GM12874 (cell line): ENCODE measurements around the gene TAS2R40.

ENCODE experiments used
- TF ChIP-seq, protein P1 (sequence below): IDR thresholded peaks from 2 replicates; pipeline ENCODE4 v1.5.1; 2011; ENCODE audit warnings: low read depth, mild to moderate bottlenecking, control low read depth, low read length, moderate library complexity; ENCODE audit not compliant: insufficient read depth

The TAS2R40 gene

GRCh38 chr7:143243614-143244013, 21.8 kb downstream of the TAS2R40 start:
- TF ChIP-seq, protein P1, sequence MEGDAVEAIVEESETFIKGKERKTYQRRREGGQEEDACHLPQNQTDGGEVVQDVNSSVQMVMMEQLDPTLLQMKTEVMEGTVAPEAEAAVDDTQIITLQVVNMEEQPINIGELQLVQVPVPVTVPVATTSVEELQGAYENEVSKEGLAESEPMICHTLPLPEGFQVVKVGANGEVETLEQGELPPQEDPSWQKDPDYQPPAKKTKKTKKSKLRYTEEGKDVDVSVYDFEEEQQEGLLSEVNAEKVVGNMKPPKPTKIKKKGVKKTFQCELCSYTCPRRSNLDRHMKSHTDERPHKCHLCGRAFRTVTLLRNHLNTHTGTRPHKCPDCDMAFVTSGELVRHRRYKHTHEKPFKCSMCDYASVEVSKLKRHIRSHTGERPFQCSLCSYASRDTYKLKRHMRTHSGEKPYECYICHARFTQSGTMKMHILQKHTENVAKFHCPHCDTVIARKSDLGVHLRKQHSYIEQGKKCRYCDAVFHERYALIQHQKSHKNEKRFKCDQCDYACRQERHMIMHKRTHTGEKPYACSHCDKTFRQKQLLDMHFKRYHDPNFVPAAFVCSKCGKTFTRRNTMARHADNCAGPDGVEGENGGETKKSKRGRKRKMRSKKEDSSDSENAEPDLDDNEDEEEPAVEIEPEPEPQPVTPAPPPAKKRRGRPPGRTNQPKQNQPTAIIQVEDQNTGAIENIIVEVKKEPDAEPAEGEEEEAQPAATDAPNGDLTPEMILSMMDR, result no peak

- TF ChIP-seq, protein P1, result no peak
These were observed 22.5 kb downstream of the TAS2R40 start for GRCh38 chr7:143244321-143244720.

DNA sequence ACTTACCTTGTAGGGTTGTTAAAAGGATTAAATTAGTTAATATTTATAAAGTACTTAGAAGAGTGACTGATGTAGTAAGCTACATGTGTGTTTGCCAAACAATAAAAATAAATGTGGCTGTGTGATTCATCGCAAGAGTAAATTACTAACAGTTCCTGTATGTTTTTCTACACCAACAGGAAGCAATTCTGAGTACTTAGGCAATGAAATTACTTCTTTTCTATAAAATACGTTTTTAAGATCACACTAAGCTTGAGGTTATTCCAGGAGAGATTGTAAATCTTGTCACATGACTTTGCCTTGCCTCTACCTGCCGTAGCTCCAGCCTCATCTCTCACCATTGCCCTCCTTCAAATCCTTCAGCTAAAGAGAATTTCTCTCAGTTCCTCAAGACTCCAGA, 23.3 kb downstream of the TAS2R40 start:
- TF ChIP-seq, protein P1, result no peak

DNA sequence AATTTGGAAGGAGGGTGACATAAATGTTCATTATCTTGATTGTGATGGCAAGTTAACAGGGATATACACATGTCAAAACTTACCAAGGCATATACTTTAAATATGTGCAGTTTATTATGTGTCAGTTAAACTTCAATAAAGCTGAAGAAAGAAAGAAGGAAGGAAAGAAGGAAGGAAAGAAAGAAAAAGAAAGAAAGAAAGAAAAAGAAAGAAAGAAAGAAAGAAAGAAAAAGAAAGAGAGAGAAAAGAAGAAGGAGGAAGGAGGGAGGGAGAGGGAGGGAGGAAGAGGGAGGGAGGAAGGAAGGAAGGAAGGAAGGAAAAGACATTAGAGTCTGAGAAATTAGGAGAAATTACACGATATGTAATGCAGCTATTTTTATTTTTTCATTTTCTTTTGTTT, 25.5 kb downstream of the TAS2R40 start:
- TF ChIP-seq, protein P1, result no peak

DNA sequence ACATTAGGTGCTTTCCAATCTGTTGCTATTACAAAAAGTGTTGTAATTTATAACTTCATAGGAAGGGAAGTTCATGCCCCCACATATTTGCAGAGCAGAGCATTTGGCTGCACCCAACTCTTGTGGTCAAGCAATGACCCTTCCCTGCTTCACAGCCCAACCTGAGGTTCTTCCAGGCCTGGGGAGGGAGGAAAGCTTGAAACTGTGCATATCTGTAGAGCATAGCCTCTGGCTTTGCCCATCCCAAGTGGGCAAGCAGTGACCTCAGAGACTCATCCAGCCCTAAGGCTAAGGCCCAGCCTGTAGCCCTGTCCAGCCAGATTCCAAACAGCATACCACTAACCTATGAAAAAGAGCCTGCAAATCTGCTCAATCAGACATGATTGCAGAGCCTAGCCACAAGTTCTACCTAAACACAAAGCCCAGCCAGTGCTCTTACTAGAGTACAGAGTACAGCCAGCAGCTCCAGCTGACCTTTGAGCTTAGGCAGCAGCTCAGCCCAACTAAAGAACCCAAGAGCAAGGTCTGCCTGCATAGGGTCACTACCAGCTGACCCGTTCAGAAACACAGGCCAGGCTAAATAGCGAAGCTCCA, 27.0 kb downstream of the TAS2R40 start:
- TF ChIP-seq, protein P1, result no peak

- TF ChIP-seq, protein P1, result no peak
These were observed 28.4 kb downstream of the TAS2R40 start for GRCh38 chr7:143250199-143250598.

DNA sequence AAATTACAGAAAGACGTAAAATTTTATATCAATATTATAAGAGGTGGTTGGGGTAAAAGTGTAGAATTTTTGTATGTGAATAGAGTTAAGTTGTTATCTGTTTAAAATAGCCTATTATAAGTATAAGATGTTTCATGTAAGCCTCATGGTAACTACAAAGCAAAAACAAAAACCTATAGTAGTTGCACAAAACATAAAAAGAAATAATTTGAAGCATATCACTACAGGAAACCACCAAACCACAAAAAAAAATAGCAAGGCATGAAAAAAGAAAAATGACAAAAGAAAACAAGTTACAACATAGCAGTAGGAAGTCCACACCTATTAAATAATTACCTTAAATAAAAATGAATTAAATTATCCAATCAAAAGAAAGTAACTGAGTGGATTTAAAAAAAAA, 29.0 kb downstream of the TAS2R40 start:
- TF ChIP-seq, protein P1, result no peak

- TF ChIP-seq, protein P1, result no peak
These were observed 30.2 kb downstream of the TAS2R40 start for GRCh38 chr7:143252006-143252405.
